PC-9 (cell line): ENCODE results near the gene AUTS2.

Experiments
- CTCF ChIP-seq: fragments of 200-600 bp; sonication (generic); conservative IDR thresholded peaks from 2 replicates; pipeline ENCODE4 v1.6.1; 2017; ENCODE audit warnings: mixed run types, antibody characterized with exemption, mild to moderate bottlenecking, moderate library complexity
- EZH2 ChIP-seq: fragments of 200-600 bp; sonication (generic); IDR thresholded peaks from 2 replicates; pipeline ENCODE4 v1.8.0; 2017; ENCODE audit warnings: antibody characterized with exemption, low read depth

- no peak for TF ChIP-seq CTCF
- TF ChIP-seq EZH2 = no peak
Observed at GRCh38 chr7:70434376-70434775, 836.1 kb downstream of the AUTS2 start.
